GM19240 (cell line): ENCODE results near the gene NDUFS5.
"Not testable (repeated sequence)": the region's sequence is repeated elsewhere in the genome, so short reads cannot be mapped to it uniquely, and the experiment has no call there.

Experiments
- DNase-seq: peaks from one replicate; pipeline ENCODE4 v3.0.0; 2011; ENCODE audit warnings: low spot score; ENCODE audit not compliant: insufficient read length

Gene NDUFS5

DNA sequence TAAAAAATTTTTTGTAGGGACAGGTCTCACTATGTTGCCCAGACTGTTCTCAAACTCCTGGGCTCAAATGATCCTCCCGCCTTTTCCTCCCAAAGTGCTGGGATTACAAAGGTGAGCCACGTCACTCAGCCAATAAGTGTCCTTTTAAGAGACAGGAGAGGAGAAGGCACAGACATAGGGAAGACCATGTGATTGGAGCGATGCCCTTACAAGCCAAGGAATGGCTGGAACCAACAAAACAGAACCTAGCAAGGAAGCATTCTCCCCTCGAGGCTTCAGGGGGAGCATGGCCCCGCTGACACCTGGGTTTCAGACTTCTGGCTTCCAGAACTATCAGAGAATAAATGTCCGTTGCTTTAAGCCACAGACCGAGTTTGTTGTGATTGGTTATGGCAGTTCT, 37.0 kb downstream of the NDUFS5 start:
- DNase-seq = no peak

DNA sequence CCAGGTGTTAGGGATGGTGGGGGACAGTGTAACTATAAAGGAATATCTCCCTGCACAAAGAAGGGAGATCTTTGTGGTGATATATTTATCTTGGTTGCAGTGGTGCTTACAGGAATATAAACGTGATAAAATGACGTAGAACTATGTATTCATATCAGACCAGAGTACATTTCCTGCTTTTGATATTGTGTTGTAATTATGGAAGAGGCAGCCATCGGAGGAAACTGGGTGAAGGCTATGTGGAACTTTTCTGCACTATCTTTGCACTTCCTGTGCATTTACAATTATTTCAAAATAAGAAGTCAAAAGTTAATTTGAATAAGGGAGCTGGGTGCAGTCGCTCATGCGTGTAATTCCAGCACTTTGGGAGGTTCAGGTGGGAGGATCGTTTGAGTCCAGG, 37.6 kb downstream of the NDUFS5 start:
- DNase-seq = no peak

DNA sequence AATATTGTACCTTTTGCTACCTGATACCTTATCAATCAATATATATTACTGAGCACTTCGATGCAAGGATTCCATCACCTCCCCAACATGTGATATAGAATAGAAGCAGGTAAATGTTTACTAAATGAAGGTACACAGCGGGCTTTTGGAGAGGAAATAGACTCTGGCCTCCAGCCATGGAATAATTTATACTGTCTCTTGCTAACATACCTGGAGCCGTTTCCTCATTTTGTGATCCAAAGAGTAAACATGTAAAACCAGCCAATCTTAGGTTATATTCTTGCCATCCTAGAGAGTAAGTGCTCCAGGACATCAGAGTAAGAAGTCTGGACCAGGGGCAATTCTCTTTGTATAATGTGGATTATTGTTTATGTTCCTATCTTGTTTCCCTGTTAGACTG, 39.4 kb downstream of the NDUFS5 start:
- DNase-seq = no peak

DNA sequence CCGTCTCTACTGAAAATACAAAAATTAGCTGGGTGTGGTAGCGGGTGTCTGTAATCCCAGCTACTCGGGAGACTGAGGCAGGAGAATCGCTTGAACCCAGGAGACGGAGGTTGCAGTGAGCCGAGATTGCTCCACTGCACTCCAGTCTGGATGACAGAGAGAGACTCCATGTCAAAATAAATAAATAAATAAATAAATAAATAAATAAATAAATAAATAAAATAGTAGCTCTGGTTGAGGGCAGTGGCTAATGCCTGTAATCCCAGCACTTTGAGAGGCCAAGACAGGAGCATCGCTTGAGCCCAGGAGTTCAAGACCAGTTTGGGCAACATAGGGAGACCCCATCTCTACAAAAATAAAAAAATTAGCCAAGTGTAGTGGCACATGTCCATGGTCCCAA, 42.1 kb downstream of the NDUFS5 start:
- DNase-seq = not testable (repeated sequence)

DNA sequence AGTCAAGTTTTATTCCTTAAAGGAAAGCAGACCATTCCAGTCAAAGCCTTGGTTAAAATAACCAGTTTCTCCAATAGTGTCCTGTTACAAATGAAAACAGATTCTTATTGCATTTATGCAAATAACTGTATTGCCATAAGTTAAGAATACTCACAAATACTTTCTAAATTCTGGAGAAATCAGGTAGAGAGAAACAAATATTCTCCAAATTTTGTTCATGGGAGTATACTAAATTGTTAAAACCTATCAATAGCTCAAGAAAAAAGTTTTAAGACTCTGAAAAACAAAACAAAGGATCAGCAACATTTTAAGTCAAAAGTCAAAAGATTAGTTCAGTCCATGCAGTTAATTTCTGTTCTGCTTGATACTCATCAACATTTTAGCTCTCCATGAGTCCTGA, 45.4 kb downstream of the NDUFS5 start:
- not testable (repeated sequence) for DNase-seq

DNA sequence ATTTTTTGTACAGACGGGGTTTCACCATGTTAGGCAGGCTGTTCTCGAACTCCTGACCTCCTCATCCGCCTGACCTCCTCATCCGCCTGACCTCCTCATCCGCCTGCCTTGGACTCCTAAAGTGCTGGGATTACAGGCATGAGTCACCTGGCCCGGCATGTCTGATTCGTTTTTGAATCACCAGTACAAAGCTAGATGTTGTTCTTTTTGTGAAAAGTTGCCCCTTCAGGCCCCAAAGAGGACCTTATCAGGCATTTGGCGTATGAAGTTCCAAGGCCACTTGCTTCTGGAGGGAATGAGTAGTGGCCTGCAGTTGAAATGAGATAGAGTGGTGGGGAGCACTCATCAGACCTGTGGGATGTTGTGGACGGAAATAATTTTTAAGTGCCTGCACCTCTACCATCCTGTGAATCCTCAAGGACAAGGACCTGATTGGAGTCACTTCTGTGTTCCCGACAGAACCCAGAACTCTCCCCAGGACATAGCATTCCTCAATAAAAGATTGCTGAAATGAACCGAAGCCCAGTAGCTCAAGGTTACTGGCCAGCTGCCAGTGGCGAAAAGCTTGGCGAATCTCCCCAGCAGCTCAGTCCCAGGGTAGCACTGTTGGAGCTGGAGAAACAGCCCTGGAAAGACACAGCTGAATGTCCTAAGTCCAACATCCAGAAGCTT, 50.1 kb downstream of the NDUFS5 start:
- DNase-seq = no peak

DNA sequence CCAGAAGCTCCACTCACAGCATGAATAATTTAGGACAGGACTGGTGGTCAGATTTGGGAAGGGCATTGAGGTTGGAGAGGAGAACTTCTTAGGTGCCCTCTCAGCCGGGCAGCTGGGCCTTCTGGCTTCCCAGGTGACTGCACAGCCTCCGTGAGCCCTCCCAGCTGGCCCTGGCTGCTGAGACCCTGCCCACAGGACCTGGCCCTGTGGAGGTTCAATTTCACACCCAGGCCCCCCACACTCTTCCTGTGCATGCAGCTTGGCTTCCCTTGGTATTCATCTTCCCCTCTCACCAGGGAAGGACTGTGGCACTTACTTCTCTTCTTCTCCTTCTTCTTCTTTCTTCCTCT, 50.6 kb downstream of the NDUFS5 start:
- no peak for DNase-seq

DNA sequence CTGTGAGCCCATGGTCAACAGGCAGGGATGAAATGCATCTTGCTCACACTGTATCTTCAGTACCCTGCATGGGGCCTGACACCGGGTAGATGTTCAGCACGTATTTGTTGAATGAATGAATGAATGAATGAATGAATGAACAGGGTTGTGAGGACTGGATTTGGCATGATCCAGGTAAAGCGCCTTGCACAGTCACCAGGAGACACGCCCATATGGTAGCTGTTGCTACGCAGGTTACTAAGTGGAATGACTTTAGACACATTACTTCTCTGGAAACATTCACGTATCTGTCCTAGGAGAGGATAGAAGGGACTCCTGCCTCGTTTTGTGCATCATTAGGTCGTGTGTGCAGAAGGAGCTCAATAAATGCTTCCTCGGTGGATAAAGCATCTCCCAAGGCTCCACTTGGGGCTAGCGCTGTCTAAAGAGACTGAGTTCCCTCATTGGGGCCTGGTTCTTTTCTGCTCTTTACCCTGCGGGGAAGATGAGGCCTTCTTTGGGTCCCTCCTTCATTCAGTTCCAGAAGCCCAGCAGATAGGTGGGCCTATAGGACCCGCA, 54.2 kb downstream of the NDUFS5 start:
- DNase-seq = no peak

DNA sequence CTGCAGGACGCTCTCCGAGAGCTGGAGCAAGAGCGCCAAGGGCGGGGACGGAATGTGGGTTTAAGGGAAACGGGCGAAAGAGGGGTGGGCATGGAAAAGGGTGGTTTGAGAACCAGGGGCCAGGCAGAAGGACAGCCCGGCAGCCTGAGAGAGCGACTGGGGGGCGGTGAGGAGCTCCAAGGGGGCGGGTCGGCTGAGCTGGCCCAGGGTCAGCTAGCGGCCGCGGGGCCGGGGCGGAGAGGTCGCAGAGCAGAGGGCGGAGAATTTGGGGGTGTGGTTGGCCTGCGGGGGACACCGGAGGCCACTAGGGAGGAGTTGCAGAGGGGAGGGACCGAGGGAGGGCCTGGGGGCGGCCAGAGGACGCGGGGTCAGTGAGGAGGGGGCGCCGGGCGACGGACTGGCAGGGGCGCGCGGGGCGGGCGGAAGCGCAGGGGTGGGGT, 54.7 kb downstream of the NDUFS5 start:
- DNase-seq = no peak

DNA sequence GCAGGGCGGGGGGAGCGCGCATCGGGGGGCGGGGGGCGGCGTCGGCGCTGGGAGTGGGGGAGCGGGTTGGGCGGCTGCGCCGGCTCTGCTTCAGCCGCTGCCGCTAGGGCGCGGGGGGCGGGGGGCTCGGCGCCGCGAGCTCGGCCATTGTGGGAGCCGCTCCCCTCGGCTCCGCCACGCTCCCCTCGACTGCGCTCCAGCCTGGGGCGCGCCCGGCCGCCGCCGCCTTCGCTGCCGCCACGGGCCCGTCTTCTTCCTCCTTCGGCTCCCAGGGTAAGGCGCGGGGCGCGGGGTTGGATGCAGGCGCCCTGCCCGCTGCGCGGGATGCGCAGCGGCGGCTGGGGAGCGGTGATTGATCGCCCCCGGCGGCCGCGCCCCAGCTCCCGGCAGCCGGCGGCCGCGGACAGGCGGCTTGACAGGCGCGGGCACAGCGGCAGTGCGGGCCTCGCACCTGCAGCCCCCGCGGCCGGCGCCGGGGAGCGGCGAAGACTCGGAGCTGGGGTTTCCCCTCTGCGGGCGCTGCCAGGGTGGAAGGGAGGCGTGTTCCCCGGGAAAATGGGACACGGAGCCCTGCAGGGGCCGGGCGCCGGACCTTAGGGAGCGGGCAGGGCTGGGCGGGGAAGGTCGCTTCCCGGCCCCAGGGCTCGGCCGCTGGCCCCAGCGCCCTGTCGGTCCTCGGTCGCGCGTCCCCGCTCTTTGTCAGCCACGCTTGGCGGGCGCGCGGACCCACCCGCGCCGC, 55.3 kb downstream of the NDUFS5 start:
- no peak for DNase-seq

DNA sequence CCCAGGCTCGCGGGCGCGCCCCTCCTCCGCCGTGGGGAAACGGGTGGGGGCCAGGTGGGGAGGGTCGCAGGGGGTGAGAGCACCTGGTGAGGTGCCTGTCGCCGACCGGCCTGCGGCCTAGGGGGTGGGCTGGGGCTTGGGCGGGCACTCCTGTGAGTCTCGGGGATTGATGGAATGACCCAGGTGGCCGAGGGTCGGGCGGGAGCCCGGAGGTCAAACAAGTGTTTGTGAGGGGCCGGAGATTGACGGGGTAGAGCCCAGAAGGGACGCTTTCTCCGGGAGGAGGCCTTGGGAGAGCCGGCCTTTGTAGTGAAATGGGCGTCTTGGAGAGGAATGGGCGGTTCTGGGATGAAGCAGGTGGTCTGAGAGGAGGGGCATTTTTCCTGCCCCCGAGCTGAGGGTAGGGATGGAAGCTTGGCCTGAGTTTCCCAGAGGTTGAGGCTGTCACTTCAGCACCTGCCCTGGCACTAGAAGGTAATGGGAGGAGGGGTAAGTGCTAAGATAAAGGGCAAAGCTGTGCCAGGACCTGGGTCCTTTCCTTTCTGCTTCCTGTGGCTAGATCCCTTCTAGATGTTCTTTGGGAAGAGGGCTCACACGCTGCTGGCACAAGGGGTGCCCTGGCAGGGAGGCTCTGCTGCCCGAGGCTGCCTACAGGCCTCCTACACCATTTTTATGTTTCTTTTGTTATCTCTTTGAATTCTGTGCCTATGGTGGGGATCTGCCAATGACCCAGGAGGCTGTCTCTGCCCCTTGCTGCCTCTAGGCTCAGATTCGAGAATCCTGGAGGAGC, 56.1 kb downstream of the NDUFS5 start:
- DNase-seq = no peak

DNA sequence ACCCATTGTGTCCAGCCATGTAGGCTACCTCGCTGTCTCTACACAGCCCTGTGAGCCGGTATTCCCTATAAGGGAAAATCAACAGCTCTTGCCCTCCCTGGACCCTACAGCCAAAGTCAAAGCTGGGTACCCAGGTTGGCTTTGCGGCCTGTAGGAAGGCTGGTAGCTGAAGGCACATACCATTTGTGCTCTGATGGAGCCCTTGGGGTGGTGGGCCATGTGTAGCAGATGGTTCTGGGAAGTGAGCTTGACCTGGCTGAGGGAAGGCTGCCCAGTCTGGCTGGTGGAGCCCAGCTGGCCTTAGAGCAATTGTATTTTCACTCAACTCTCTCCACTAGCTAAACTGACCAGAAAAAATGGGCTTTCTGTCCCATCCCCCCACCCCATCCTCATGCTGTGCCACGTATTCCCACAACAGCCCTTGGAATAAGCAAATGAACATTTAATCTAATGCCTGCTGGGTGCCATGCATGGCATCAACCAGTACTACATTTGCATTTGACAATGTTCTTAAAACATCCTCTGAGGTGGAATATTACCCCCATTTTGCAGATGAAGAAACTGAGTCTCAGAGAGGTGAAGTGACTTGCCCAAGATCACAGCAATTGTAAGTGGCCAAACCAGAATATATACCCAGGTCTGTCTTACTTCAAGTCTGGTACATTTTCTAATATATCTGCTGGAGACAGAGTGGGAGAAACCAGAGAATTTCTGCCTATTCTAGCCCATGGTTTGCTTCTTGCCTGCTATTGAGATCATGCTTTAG, 56.8 kb downstream of the NDUFS5 start:
- DNase-seq = no peak

DNA sequence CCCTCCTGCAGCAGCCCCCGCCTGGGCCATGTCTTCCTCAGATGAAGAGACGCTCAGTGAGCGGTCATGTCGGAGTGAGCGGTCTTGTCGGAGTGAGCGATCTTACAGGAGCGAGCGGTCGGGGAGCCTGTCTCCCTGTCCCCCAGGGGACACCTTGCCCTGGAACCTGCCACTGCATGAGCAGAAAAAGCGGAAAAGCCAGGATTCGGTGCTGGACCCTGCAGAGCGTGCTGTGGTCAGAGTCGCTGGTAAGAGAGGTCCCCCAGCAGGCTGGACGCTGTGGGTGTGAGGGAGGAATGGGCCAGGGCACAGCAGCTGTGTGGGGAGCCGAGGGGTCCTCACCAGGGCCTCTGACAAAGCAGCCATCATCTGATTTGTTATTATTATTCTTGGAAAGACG, 58.0 kb downstream of the NDUFS5 start:
- no peak for DNase-seq
